Measurements from ENCODE around the gene TENT5C.

Gene TENT5C

GRCh38 chr1:117615474-117615873, 9.6 kb downstream of the TENT5C start:
- DNase-seq: peak; percentile 61

- no peak for DNase-seq
These were observed 10.5 kb downstream of the TENT5C start for GRCh38 chr1:117616356-117616755.

DNA sequence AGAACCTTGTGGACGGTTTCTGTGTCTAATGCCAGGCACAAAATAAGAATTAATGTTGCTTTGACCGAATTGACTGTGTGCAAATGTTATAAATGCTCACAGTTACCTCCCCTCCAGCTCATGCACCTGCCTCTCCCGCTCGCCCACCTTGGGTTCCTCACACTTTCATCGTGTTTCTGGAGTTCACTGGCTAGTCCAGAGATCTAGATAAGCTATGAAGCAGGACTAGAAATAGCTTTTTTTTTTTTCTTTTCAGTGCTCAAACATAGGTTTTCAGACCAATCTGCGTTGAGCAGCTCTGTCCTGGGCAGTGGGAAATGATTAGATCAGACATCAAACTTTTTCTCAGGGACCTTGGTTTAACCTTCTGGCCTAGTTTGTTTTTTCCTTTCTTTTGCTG, 11.1 kb downstream of the TENT5C start:
- no peak for DNase-seq

DNA sequence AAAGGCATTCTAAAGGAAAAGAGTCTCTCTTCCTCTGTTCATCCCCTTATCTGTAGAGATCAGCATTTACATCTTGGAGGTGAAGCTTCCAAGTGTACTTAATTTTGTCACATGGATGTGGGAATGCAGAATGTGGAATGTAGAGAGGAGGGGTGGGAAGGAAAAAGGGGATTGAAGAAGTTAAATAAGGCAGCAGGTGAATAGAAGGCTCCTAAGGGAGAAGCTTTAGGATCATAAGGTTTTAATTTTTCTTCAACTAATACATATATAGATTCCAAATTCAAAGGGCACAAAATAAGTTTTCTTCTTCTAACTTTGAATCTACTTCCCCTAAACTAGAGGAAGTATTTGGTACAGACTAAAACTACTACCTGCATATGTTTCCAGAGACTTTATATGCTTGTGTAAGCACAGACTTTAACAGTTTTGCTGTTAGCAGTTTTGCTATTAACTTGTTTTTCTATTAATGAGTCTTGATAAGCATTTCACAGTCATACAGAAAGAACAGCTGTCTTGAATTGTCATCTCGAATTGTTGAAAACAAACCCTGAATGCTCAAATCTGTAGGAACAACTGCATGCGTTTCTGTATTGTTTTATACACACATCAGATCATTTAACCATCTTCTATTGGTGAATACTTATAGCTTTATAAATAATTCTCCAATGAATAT, 12.7 kb downstream of the TENT5C start:
- peak; percentile 60 for DNase-seq

DNA sequence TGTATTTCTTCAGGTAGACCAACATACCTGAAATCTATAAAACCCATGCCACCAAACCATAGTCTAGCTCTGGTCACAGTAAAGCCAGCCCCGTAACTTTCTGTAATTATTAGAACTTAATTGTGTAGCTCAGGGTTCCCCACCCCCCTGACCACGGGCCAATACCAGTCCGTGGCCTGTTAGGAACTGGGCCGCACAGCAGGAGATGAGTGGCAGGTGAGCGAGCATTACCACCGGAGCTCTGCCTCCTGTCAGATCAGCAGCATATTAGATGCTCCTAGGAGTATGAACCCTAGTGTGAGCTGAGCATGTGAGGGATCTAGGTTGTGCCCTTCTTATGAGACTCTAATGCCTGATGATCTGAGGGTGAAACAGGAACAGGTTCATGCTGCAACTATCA, 14.6 kb downstream of the TENT5C start:
- DNase-seq: no peak

DNA sequence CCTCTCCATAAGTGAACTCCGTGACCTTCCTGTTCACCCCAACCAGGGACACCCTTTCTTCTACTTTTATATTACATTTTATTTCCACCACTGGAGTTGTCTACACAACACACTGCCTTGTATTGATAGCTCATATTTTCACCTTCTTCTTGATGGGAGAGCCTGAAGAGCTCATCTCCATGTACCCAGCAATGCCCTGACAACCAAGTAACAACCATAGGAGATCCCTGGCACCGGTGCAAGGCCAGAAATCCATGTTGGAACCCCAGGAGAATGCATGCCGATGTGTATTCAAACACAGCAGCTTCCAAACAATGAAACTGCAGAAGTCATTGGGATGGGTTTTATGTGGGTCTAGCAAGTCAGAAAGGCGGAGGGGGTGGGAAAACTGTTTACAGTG, 15.5 kb downstream of the TENT5C start:
- DNase-seq: no peak

DNA sequence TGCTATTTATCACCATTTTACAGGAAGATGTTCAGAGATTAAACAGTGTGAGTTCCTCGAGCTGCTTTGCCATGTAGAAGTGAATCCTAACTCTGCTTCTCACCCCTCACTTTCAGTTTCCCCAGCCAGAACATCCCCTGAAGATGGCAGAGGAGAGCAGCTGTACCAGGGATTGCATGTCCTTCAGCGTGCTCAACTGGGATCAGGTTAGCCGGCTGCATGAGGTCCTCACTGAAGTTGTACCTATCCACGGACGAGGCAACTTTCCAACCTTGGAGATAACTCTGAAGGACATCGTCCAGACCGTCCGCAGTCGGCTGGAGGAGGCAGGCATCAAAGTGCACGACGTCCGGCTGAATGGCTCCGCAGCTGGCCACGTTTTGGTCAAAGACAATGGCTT, 16.9 kb downstream of the TENT5C start:
- no peak for DNase-seq

DNA sequence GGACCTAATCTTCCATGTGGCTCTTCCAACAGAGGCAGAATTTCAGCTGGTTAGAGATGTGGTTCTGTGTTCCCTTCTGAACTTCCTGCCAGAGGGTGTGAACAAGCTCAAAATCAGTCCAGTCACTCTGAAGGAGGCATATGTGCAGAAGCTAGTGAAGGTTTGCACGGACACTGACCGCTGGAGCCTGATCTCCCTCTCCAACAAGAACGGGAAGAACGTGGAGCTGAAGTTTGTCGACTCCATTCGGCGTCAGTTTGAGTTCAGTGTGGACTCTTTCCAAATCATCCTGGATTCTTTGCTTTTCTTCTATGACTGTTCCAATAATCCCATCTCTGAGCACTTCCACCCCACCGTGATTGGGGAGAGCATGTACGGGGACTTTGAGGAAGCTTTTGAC, 17.3 kb downstream of the TENT5C start:
- DNase-seq: no peak

DNA sequence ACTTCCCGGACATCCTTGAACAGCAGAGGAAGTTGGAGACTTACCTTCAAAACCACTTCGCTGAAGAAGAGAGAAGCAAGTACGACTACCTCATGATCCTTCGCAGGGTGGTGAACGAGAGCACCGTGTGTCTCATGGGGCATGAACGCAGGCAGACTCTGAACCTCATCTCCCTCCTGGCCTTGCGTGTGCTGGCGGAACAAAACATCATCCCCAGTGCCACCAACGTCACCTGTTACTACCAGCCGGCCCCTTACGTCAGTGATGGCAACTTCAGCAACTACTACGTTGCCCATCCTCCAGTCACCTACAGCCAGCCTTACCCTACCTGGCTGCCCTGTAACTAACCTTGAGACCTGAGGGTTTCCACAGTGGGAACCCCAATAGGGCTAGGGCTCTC, 17.9 kb downstream of the TENT5C start:
- DNase-seq: no peak

- no peak for DNase-seq
These were observed 21.8 kb downstream of the TENT5C start for GRCh38 chr1:117627546-117628130.

- DNase-seq: no peak
These were observed 22.5 kb downstream of the TENT5C start for GRCh38 chr1:117628343-117628742.

DNA sequence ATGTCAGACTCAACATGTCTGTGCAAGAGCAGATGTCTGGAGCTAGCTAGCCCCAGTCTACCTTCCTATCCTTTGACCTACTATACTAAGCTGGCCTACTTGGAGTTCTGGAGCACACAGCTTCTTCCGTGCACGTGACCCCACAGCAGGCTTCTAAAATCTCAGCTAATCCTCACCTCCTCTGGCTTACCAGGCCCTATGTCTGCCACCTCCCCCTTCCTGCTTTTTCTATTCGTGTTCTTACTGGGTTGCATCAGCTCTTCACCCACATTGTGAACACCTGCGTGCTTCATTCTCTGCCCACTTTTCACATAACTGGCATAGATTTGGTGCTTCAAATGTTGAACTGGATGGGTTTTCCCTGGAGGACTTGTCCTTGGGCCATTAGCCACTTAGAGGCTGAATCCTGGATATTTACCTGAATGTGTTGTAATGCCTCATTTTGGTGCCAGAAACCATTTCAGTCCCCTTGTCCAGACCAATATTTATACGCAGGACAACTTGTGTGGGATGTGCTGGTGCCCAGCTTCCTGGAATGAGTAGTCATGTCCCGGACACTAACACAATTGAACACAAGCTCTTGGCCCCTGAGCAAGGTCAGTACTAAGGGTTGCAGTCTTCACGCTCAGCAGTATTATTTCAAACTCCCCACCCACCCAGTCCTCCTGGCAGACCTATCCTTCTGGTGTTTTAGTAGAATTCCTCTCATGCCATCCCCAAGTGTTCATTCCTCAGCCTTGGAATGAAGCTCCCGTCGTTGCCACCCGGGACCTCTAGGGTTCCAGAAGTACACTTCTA, 24.0 kb downstream of the TENT5C start:
- DNase-seq: no peak

- no peak for DNase-seq
These were observed 24.7 kb downstream of the TENT5C start for GRCh38 chr1:117630423-117630998.

GRCh38 chr1:117631359-117632160, 25.7 kb downstream of the TENT5C start:
- DNase-seq: no peak

- DNase-seq: no peak
These were observed 26.6 kb downstream of the TENT5C start for GRCh38 chr1:117632269-117633067.

- DNase-seq: no peak
These were observed 27.2 kb downstream of the TENT5C start for GRCh38 chr1:117633068-117633345.

DNA sequence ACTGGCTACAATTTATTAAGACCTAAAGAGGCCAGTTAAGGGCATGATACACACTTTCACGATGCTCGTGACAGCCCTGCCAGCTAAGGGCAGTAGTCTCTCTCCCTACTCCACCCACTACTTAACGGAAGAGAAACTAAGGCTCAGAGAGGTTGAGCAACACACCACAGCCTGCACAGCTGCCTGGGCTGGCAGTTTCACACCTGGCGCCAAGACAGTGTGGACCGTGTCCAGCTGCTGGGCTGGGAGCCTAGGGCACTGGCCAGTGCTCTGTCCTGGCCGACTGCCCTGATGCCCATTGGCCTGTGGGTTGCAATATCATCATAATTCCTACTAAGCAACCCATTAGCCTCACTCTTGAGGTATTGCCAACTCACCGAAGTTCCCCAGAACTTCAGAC, 27.6 kb downstream of the TENT5C start:
- no peak for DNase-seq

DNA sequence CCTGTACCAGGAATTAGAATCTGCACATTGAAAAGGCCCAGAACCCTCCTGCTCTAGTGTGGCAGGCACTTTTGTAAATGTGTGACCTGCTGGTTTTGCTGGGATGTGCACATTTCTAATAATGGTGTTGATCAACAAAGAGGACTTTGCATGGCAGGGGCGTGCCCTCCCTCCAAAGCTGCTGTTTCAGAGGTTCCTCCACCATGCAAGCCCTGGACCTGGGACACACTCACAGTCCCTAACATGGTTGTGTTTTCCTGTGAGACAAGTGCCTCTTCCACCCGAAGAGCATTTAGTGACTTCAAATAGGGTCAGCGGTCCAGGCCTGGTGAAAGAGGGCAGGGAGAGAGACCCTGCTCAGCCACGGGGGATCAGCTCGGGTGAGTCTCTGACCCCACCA, 28.1 kb downstream of the TENT5C start:
- no peak for DNase-seq

GRCh38 chr1:117634631-117635030, 28.8 kb downstream of the TENT5C start:
- DNase-seq: no peak

DNA sequence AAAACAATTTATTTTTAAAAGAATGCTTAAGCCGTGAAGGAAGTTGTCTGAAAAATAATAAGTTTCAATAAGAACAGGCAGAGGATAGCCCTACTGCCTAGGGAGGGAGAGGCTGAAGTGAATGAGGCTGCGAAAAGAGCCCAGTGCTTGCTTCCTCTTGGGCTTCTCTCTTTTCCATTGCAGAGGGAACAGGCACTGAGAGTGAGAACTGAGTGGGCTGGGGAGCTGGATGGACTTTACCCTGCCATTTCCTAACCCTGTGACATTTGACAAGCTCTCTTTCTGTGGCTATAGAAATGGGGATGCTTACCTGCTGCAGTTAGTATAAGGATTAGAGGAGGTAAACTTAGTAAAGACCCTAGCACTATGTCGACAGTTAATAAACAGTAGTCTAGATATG, 30.0 kb downstream of the TENT5C start:
- no peak for DNase-seq

GRCh38 chr1:117636637-117637425, 31.0 kb downstream of the TENT5C start:
- no peak for DNase-seq

DNA sequence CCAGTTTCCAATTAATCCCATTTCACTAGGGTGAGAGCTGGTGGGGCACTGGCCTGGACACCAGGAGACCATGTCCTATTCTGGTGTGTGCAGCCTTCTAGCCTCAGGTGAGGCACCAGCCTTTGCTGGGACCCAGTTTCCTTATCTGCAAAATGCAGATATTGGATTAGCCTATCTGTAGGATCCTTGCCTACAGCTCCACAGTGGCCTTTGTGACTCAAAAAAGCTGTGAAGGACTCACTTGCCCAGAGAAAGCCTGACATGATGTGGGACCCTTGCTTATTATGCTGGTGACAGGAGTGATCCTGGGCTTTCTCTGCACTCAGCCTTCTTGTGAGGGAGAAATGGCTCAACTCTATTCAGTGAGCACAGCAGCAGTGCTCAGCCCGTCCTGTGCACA, 32.3 kb downstream of the TENT5C start:
- no peak for DNase-seq

Measured in activated CD4-positive, alpha-beta T cell treated with anti-CD3 and anti-CD28 coated beads, Interleukin-2, Interleukin-6, amounts not matched to agents 100 ng/mL and 50 ng/mL, durations not matched to agents 16 hours and 8 hours (primary cell).